GM18520 (cell line): Measurements from ENCODE around the gene CPA1.
"Not testable (repeated sequence)": the region's sequence is repeated elsewhere in the genome, so short reads cannot be mapped to it uniquely, and the experiment has no call there.

ENCODE experiments used
- ATAC-seq: cut with Tn5 transposase; IDR thresholded peaks from one replicate; pipeline ENCODE4 v1.9.1; 2021; ENCODE audit not compliant: unreplicated experiment

The CPA1 gene

DNA sequence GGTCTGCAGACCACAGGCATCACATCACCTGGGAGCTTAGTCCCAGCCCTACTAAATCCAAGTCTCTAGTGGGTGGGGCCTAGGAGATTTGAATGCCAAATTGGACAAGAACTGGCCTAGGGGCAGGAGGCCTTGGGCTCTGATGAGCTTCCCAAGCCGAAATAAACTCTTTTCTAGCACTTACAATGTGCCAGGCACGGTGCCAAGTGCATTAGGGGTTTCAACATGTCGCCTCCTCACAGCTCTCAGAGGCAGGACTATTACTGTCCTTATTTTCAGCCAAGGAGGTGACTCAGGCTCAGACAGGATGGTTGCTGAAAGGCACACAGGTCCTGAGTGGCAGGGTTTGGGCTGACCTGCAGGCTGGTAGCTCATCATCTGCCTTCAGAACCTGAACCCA is 9.2 kb upstream of the CPA1 start:
- ATAC-seq = no peak

DNA sequence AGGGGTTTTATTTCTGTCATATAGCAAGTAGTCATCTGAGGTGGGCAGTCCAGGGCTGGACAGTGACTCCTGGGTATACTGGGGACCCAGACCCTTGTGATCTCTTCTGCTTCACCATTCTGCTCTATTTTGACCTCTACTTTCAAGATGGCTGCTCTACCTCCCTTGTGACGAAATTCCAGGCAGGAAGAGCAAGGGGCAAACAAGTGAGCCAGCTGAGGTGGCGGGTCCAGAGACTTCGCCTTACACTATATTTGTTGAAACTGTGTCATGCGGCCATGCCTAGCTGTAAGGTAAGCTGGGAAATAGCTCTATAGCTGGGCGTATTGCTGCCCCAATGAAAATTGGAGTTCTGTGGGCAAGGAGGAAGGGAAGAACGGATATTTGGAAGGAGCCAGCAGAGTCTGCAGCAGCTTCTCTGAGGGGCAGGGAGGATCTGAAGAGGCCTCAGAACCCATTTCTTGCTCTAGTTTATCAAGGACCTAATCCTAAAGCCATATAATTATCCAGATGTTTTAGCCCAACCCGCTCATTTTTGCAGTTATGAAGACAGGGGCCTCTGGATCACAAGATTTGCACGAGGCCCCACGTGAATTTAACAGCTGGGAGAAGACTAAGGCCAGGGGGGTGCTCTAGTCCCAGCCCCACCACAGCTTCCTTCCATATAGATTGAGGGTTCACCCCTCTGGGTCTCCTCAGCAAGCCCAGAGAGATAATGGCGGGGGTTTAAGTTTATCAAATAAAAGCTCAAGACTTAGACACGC is 7.7 kb upstream of the CPA1 start:
- no peak for ATAC-seq

GRCh38 chr7:130374507-130374906 is 5.8 kb upstream of the CPA1 start:
- ATAC-seq = no peak

DNA sequence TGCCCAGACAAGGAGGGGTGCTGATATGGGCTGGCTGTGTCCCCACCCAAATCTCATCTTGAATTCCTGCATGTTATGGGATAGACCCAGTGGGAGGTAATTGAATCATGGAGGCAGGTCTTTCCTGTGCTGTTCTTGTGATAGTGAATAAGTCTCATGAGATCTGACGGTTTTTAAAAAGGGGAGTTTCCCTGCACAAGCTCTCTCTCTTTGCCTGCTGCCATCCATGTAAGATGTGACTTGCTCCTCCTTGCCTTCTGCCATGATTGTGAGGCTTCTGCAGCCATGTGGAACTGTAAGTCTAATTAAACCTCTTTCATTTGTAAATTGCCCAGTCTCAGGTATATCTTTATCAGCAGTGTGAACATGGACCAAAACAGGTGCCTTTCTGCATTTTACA is 3.8 kb upstream of the CPA1 start:
- not testable (repeated sequence) for ATAC-seq

- no peak for ATAC-seq
These were observed 3.1 kb upstream of the CPA1 start for GRCh38 chr7:130377178-130377577.

GRCh38 chr7:130379019-130379418 is 1.3 kb upstream of the CPA1 start:
- no peak for ATAC-seq

DNA sequence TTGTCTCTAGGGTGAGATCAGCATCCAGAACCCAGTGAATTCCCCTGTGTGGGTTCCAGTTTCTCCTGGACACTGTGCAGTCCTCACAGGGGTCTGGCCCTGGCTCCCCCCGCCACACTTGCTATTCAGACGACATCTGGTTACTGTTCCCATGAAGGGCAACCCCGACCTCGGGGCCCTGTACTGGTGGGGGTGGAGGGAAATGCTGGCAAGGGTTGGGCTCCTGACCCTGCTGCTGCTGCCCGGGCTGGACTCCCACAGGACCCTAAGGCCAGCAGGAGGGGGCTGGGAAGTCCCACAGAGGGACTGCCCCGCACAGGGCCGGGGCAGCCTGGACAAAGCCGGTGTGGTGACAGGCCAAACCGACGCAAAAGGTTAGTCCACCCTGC is 768 bp upstream of the CPA1 start:
- no peak for ATAC-seq

GRCh38 chr7:130380861-130381455 is 664 bp downstream of the CPA1 start:
- no peak for ATAC-seq

DNA sequence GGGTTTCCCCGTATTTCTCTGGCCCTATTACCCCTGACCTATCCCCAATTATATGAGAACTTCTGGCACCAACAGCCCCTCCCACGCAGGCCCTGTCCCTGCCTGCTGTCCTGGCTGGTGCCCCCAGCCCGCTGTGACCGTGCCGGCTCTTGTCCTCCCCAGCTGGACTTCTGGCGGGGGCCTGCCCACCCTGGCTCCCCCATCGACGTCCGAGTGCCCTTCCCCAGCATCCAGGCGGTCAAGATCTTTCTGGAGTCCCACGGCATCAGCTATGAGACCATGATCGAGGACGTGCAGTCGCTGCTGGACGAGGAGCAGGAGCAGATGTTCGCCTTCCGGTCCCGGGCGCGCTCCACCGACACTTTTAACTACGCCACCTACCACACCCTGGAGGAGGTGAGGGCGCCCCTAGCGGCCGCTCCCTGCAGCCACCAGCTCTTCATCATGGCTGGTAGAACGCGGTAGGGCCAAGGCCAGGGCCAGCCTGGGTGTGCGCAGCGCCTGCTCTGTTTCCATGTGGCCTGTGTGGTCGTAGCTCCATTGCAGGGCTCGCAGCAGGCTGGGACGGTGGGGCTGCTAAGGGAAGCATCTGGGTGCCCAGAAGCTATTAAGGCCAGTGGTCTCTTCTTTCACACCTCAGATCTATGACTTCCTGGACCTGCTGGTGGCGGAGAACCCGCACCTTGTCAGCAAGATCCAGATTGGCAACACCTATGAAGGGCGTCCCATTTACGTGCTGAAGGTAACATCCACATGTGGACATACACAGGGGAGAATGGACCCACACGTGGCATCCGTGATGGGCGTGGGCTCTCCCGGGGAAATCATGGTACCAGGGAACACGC is 1.4 kb downstream of the CPA1 start:
- no peak for ATAC-seq

GRCh38 chr7:130383187-130383980 is 3.1 kb downstream of the CPA1 start:
- ATAC-seq = no peak

DNA sequence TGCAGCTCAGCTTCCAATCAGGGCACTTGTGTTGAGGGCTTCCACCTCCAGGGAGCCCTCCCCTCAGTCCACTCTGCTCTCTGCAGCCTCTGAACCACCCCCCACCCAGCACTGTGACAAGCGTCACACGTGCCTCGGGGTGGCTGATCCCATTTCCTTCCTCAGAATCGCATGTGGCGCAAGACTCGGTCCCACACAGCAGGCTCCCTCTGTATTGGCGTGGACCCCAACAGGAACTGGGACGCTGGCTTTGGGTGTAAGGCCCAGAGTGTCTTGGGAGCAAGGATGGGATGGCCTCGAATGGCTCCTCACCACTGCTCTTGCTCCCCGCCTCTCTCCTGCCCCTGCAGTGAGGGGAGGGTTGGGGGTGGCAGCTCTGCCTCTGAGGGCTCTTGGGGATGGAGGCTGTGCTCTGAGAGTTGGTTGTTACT is 4.1 kb downstream of the CPA1 start:
- no peak for ATAC-seq

GRCh38 chr7:130384841-130385599 is 4.7 kb downstream of the CPA1 start:
- no peak for ATAC-seq

DNA sequence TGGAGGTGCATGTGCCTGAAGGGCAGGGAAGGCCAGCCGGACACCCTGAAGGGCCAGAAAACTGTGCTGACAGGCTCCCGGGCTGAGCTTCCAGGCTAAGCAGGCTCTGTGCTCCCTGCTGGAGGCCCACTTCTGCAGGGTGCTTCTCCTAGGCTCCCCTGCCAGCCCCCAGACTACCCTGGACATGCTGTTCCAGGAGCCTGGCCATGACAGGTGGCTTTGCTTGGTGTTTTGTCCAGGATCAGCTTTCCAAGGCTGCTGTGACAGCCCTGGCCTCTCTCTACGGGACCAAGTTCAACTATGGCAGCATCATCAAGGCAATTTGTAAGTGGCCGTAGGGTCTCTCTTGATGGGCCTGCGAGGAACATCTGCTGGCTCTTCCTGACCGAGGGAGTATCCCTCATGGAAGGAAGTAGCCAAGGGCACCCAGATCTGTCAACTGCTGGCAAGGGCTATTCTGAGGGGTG is 5.3 kb downstream of the CPA1 start:
- no peak for ATAC-seq

DNA sequence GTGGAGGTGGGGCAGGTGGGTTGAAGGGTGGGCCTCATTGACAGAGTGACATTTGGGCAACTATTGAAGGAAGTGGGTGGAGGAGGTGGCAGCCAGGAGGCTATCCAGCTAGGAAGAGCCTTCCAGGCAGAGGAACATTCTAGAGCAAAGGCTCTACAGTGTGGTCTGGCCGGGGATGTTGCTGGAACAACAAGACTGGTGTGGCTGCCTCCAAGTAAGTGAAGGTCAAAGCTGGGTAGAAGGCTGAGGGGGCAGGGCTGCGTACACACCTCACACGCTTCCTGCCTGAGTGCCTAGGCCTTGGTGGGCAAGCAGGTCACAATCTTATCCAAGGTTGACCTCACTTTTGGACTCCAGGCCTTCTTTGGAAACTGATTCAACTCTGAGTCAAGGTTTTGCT is 6.6 kb downstream of the CPA1 start:
- ATAC-seq = no peak

GRCh38 chr7:130387306-130387627 is 7.0 kb downstream of the CPA1 start:
- ATAC-seq = no peak

DNA sequence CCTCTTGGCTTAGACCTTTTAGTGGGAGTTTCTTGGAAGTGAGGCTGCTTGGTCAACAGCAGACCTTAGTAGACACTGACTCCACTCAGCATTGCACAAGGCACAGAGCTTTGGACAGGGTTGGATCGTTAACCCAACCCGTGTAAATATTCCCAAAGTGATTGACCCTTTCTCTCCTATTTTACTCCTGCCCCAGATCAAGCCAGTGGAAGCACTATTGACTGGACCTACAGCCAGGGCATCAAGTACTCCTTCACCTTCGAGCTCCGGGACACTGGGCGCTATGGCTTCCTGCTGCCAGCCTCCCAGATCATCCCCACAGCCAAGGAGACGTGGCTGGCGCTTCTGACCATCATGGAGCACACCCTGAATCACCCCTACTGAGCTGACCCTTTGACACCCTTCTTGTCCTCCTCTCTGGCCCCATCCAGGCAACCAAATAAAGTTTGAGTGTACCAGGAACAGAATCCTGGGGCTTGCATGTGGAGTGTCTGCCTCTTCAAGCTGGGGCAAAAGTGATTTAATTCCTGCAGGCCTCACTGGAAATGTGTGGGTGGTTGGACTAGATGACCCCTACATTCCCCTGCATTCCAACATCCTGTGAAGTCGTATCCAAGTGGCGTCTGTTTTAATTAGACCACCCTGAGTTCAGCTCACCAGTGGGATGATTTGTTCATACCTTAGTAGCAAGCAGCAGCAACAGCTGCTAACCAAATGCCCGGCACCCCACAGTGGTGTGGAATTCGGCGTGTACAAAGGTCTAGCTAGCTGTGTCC is 7.5 kb downstream of the CPA1 start:
- ATAC-seq = no peak

DNA sequence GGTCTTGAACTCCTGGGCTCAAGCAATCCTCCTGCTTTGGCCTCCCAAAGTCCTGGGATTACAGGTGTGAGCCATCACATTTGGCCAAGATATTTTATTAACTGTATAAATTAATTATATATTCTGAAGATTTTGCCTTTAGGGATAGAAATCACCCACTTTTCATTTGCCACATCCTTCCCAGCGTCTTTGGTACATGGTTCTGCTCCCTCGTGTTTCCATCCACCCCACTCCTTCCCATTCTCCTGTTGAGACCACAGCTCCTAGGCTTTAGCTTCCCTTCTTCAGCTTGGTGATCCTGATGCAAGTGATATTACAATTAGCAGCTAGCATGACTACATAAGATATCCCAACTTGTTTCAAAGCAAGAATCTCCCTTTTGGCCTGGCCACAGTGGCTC is 8.4 kb downstream of the CPA1 start:
- no peak for ATAC-seq

GRCh38 chr7:130390486-130390885 is 10.2 kb downstream of the CPA1 start:
- ATAC-seq = no peak

- ATAC-seq = no peak
These were observed 12.8 kb downstream of the CPA1 start for GRCh38 chr7:130393101-130393561.
